ENCODE results near the gene CPEB3.
A peak's percentile ranks its signal among the peaks of the same experiment; 100 is the strongest.

CPEB3 gene

DNA sequence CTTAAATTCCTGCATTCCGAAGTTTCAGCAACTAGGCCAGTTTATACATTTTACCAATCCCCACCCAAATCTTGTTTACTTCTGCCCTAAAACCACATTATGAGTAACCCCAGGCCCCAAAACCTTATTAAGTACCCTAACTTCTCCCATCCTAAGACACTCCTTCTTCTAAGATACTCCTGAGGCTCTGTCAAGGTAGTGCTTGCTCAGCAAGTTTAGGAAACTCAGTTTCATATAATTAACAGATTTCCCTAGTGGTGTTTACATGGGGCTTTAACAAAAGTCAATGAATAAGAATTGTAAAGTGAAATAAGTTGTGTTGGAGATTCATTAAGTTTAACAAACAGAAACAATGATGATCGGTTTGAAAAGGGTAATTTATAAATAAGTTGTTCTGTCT lies 77.8 kb downstream of the CPEB3 start:
- DNase-seq (ENCODE audit: low read depth in 2 of 2) = no peak

GRCh38 chr10:92208736-92209135 lies 82.1 kb downstream of the CPEB3 start:
- DNase-seq (ENCODE audit: low read depth in 2 of 2) = no peak

GRCh38 chr10:92208157-92208720 lies 82.6 kb downstream of the CPEB3 start:
- DNase-seq (ENCODE audit: low read depth in 2 of 2) = no peak

- DNase-seq (ENCODE audit: low read depth in 2 of 2) = no peak
Observed at GRCh38 chr10:92207061-92207460, 83.8 kb downstream of the CPEB3 start.

DNA sequence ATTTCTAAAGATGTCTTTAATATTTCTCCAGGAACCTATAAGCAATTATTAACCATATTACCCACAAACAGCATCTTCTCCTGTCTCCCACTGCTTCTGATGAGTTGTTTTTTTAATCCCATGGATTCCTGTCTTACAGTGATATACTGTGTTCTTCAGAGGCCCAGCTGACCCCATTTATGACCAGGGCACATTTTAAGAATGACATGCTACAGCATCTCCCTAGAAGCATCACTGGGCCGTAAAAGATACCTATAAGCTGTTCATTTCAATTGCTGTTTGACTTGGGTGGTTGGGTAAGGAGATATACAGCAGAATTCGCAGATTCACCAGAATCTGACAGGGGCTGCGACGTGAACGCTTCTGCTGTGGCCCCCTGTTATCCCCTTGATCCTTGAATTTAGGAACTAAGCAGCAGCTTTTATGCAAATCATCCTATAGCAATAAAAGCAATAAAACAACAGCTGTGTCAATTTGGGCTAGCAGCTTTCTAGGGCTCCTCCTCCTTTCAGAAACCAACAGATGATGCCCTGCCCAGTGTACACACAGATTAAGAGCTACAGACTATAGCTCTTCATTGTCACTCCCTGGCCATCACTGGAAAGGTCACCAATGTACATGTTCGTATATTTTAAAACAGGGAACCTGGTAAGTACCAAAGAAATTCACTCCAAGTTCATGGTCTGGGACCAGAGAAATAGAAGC lies 86.8 kb downstream of the CPEB3 start:
- DNase-seq (ENCODE audit: low read depth in 2 of 2) = no peak

DNA sequence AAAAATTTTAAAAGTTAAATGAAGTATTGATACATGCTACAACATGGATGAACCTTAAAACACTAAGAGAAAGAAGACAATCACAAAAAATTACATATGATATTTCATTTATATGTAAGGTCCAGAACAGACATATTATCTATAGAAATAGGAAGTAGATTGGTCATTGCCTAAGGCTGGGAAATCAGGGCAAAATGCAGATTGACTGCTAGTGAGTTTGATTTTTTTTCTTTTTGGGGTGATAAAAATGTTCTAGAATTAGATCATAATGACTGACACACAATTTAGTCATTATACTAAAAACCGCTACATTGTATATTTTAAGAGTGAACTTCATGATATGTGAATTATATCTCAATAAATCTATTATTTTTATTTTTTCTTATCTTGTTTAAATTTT lies 88.3 kb downstream of the CPEB3 start:
- no peak for DNase-seq (ENCODE audit: low read depth in 2 of 2)

- DNase-seq (ENCODE audit: low read depth in 2 of 2) = no peak
Observed at GRCh38 chr10:92200564-92200963, 90.3 kb downstream of the CPEB3 start.

DNA sequence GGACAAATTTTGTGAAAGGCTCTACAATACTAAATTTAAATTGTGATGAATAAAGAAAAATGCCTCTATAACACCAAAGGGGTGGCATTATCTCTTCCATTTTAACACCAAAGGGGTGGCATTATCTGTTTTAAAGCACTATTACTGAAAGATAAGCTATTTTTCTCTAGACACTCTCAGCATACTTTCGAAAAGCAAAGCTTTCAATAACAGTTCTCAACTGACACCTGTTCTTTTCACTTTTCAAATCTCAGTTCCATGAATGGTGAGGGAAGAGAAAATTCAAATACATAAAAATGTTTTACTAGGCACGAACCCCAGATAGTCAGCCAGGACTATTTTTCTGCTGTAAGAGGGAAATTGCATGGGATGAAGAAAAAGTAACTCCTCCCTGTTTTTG lies 103.8 kb downstream of the CPEB3 start:
- DNase-seq (ENCODE audit: low read depth in 2 of 2) = no peak

DNA sequence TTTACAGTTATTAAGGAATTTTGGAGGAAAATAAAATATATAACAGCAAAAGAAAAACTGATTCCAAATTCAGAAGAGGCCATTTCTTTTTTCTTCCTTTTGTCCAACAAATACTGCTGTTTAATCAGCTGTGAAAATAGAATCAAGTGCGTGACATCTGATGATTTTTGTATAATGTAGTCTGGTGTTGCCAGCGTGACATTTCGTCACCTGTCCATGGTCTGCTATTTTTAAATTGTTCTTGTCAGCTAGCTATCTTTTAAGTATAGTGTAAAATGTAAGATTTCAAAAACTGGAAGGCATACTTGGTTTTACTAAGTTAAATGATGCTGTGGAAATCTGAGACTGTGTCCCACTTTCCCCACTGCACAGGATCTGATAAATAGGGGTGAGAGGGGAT lies 105.9 kb downstream of the CPEB3 start:
- no peak for DNase-seq (ENCODE audit: low read depth in 2 of 2)

GRCh38 chr10:92183199-92183598 lies 107.7 kb downstream of the CPEB3 start:
- DNase-seq (ENCODE audit: low read depth in 2 of 2) = no peak

GRCh38 chr10:92181575-92181974 lies 109.3 kb downstream of the CPEB3 start:
- no peak for DNase-seq (ENCODE audit: low read depth in 2 of 2)

GRCh38 chr10:92180399-92180798 lies 110.5 kb downstream of the CPEB3 start:
- no peak for DNase-seq (ENCODE audit: low read depth in 2 of 2)

DNA sequence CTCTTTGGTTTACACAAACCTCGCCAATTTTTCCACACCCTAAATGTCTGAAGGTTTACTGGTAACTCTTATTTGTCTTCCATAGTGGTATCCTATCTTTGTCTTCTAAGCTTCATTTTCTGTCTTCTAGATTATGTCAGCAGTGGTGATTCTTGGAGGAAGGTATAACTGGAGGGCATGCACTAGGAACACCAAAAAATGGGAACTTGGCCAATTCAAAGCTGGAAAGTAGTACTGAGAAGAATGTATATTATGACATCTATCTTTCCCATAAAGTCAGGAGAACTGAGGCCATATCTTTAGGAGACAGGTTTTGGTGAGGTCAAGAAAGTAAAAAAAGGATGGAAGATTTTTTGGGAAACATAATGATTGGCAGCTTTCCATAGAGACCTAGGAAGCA lies 113.3 kb downstream of the CPEB3 start:
- no peak for DNase-seq (ENCODE audit: low read depth in 2 of 2)

DNA sequence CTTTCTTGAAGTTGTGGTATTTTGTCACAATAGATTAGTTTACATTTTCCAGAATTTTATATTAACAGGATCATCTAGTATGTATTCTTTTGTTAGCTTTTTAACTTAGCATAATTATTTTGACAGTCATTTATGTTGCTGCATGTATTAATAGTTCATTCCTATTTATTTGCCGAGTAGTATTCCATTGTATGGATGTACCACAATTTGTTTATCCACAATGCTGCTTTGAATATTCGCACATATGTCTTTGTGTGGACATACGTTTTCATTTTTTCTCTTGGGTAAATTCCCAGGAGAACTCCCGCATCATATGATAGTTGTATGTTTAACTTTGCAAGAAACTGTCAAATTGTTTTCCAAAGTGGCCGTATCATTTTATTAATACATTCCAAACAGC lies 115.7 kb downstream of the CPEB3 start:
- no peak for DNase-seq (ENCODE audit: low read depth in 2 of 2)

- DNase-seq (ENCODE audit: low read depth in 2 of 2) = no peak
Observed at GRCh38 chr10:92173996-92174395, 116.9 kb downstream of the CPEB3 start.

- DNase-seq (ENCODE audit: low read depth in 2 of 2) = peak; percentile 9 to 23
Observed at GRCh38 chr10:92164036-92164696, 126.7 kb downstream of the CPEB3 start.

DNA sequence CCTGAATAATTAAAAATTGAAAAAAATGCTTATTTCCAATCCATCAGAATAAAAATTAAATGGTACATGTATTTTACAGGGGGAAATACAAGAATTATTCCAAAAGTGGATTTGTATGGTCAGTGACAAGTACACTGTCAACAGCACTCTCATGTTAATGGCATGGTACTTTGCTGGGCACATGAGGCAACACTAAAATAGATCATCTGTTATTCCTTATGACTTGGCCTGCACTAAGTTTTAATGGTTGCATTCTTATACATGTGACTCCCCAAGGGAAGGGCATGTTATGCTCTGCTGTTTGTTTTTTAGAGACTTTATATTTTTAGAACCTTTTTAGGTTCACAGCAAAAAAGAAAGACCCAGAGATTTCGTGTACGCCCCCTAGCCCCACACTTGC lies 128.3 kb downstream of the CPEB3 start:
- DNase-seq (ENCODE audit: low read depth in 2 of 2) = no peak

- DNase-seq (ENCODE audit: low read depth in 2 of 2) = no peak
Observed at GRCh38 chr10:92156874-92157773, 133.8 kb downstream of the CPEB3 start.

DNA sequence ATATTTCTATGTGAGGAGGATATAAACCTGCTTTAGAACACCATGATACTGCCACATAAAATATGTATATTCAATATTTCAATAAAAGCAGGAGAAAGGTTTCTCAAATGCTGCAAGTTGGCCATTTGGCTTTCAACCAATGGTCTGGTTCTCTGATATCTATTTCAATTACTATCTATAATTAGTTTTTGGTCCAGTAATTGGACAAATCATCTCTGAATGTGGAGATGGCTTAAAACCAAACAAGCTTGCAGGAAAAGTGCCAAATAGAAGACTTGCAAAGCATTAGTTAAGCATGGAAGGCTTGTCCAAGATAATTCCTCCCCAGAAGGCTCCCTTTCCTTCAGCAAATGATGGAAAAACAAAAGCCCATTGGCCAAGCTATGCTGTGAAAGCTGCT lies 140.1 kb downstream of the CPEB3 start:
- no peak for DNase-seq (ENCODE audit: low read depth in 2 of 2)

DNA sequence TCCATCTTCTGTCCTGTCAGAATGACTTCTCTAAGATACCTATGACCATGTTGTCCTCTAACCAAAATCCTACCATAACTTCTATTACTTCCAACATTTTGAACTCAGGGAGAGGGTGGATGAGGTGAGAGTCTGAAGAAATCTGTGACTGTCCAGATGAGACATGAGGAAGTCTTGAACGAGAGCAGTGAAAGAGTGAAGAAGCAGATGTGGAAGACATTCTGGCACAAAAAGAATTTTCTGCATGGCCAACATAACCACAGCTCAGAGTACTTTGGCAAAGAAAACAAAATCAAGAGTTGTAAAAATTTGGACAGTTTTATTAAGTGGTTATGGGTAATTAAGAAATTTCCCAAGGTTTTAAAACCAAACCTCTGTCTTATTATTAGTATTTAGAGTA lies 141.6 kb downstream of the CPEB3 start:
- DNase-seq (ENCODE audit: low read depth in 2 of 2) = no peak

DNA sequence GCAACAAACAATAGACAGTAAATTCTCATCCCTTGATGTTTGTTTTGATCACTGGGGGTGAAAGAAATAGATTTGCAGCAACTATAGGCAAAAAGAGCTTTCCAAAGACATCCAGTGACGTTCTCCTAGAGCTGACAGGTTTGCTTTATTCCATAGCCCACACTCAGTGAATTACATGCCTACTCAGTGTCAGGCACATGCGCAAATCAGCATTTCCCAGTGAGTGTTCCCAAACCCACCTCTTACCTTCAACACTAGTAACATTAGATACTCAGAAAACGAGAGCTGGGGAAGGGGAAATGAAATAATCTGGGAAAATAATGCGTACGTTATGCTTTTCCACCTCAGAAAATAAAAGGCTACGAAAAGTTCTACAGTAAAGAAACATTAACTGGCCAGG lies 144.1 kb downstream of the CPEB3 start:
- no peak for DNase-seq (ENCODE audit: low read depth in 2 of 2)

DNA sequence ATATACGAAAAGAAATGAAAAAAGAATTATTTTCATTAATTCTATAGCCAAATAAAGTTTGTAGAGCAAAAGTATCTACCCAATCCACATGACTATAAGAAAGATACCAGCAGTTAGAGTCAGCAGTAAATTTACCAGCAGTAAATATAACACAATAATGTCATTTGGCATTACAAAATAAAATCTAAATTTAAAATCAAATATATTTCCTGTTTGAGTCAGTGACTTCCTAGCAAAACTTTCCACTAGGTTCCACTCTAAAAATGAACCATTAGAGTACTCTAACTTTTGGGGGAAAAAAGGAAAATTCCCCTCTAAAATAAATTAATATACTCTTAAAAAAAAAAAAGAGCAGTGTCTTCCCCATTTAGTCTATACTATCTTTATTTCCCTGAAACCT lies 144.8 kb downstream of the CPEB3 start:
- DNase-seq (ENCODE audit: low read depth in 2 of 2) = no peak

All from fibroblast of skin of left biceps (primary cell).